Liver (tissue), 3 donors: Measurements from ENCODE around the gene PDGFA.

ENCODE experiments used
- ATF3 ChIP-seq: IDR thresholded peaks from 2 replicates; pipeline ENCODE4 v1.6.1; 2016; ENCODE audit warnings: antibody characterized with exemption
- CTCF ChIP-seq: fragments of 150-350 bp; IDR thresholded peaks from 2 replicates; pipeline ENCODE4 v1.5.1; 2017; ENCODE audit warnings: improper control_type of control experiment, low read depth, low read length; ENCODE audit not compliant: missing input control
- EGR1 ChIP-seq, 2 donors: IDR thresholded peaks; 2 replicates each; pipeline ENCODE4 v1.6.1; 2016 to 2018; ENCODE audit warnings: antibody characterized with exemption in 2 of 2, low read depth in 2 of 2
- JUND ChIP-seq, 2 donors: IDR thresholded peaks; 2 replicates each; pipeline ENCODE4 v1.6.1; 2016; ENCODE audit warnings: antibody characterized with exemption in 2 of 2
- MAX ChIP-seq: IDR thresholded peaks from 2 replicates; pipeline ENCODE4 v1.6.1; 2016; ENCODE audit warnings: antibody characterized with exemption
- NR2F2 ChIP-seq: IDR thresholded peaks from 2 replicates; pipeline ENCODE4 v1.6.1; 2016; ENCODE audit warnings: antibody characterized with exemption
- RAD21 ChIP-seq, 2 donors: IDR thresholded peaks; 2 replicates each; pipeline ENCODE4 v1.6.1; 2016; ENCODE audit warnings: antibody characterized with exemption in 2 of 2, mild to moderate bottlenecking in 2 of 2
- SP1 ChIP-seq: IDR thresholded peaks from 2 replicates; pipeline ENCODE4 v1.6.1; 2018; ENCODE audit warnings: antibody characterized with exemption, mild to moderate bottlenecking
- TAF1 ChIP-seq: conservative IDR thresholded peaks from 2 replicates; pipeline ENCODE4 v1.6.1; 2016; ENCODE audit warnings: antibody characterized with exemption, mild to moderate bottlenecking
- YY1 ChIP-seq: IDR thresholded peaks from 2 replicates; pipeline ENCODE4 v1.6.1; 2016; ENCODE audit warnings: antibody characterized with exemption, mild to moderate bottlenecking
- donor health status: healthy.
- donor health status: healthy.

- no peak for TF ChIP-seq RAD21 (IDR thresholded peaks at IDR 0.05)
- TF ChIP-seq YY1 = no peak
- no peak for TF ChIP-seq JUND (IDR thresholded peaks at IDR 0.05)
- no peak for TF ChIP-seq CTCF
- no peak for TF ChIP-seq TAF1
- no peak for TF ChIP-seq SP1
- TF ChIP-seq ATF3 = no peak
- no peak for TF ChIP-seq EGR1 (IDR thresholded peaks at IDR 0.05; ENCODE audit: low read depth in 2 of 2)
- TF ChIP-seq MAX = no peak
- no peak for TF ChIP-seq NR2F2
These were observed 42.2 kb upstream of the PDGFA start for GRCh38 chr7:561631-562373.
